ENCODE results near the gene ADGRG1.

- no peak for TF ChIP-seq CTCF (IDR thresholded peaks at IDR 0.05)
- no peak for TF ChIP-seq SIN3A (IDR thresholded peaks at IDR 0.05; ENCODE audit: borderline replicate concordance, insufficient read depth, low read depth, low read length)
Measured at GRCh38 chr16:57682809-57683635, 54.6 kb downstream of the ADGRG1 start.
